Endothelial cell of umbilical vein (primary cell): Measurements from ENCODE around the gene CNOT6L.

Source experiments
- EZH2 ChIP-seq: IDR thresholded peaks from 2 replicates; pipeline ENCODE4 v1.6.1; 2012; ENCODE audit warnings: borderline replicate concordance, low read depth, mild to moderate bottlenecking, moderate library complexity, low read length, inconsistent platforms; ENCODE audit not compliant: severe bottlenecking
- MYC ChIP-seq: IDR thresholded peaks from one replicate; pipeline ENCODE4 v1.6.1; 2011; ENCODE audit warnings: mild to moderate bottlenecking, low read depth, low read length
- POLR2AphosphoS5 ChIP-seq: IDR thresholded peaks from 2 replicates; pipeline ENCODE4 v1.6.1; 2012; ENCODE audit warnings: low read depth, mild to moderate bottlenecking, control low read depth, low read length, moderate library complexity; ENCODE audit not compliant: insufficient read depth
- TF ChIP-seq, protein P1 (sequence below), 2 donors: IDR thresholded peaks; 1 replicate in 1 of 2; 2 replicates in 1 of 2; pipeline ENCODE4 v1.5.1; 2011; ENCODE audit warnings: low read length in 2 of 2, mild to moderate bottlenecking in 2 of 2, moderate library complexity in 2 of 2, control low read depth in 1 of 2, inconsistent platforms in 1 of 2, low read depth in 1 of 2; ENCODE audit not compliant: insufficient read depth in 1 of 2; ENCODE audit errors: extremely low read depth in 1 of 2
- TF ChIP-seq, protein P2 (sequence below): IDR thresholded peaks from 2 replicates; pipeline ENCODE4 v1.6.1; 2011; ENCODE audit not compliant: insufficient read depth, insufficient read length

DNA sequence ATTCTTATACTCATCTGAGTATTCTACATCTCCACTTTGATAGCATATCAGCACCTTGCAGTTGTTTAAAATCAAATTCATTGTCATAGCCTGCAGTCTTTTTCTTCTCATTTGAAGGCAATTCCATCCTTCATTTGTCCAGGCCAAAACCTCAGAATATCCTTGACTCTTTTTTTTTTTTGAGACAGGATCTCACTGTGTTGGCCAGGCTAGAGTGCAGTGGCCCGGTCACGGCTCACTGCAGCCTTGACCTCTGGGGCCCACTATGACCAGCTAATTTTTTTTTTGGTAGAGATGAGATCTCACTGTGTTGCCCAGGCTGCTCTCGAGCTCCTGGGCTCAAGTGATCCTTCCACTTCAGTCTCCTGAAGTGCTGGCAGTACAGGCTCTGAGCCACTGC is 46.1 kb upstream of the CNOT6L start:
- TF ChIP-seq POLR2AphosphoS5: no peak
- TF ChIP-seq, protein P1, sequence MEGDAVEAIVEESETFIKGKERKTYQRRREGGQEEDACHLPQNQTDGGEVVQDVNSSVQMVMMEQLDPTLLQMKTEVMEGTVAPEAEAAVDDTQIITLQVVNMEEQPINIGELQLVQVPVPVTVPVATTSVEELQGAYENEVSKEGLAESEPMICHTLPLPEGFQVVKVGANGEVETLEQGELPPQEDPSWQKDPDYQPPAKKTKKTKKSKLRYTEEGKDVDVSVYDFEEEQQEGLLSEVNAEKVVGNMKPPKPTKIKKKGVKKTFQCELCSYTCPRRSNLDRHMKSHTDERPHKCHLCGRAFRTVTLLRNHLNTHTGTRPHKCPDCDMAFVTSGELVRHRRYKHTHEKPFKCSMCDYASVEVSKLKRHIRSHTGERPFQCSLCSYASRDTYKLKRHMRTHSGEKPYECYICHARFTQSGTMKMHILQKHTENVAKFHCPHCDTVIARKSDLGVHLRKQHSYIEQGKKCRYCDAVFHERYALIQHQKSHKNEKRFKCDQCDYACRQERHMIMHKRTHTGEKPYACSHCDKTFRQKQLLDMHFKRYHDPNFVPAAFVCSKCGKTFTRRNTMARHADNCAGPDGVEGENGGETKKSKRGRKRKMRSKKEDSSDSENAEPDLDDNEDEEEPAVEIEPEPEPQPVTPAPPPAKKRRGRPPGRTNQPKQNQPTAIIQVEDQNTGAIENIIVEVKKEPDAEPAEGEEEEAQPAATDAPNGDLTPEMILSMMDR (IDR thresholded peaks at IDR 0.05; ENCODE audit: extremely low read depth in 1 of 2, insufficient read depth in 1 of 2, low read depth in 1 of 2, low read length in 2 of 2): no peak
- TF ChIP-seq, protein P2, sequence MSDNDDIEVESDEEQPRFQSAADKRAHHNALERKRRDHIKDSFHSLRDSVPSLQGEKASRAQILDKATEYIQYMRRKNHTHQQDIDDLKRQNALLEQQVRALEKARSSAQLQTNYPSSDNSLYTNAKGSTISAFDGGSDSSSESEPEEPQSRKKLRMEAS: no peak
- no peak for TF ChIP-seq EZH2
- no peak for TF ChIP-seq MYC
